Fibroblast of peridontal ligament (primary cell): ENCODE results near the gene PDE4DIP.
"Not testable (repeated sequence)": the region's sequence is repeated elsewhere in the genome, so short reads cannot be mapped to it uniquely, and the experiment has no call there.

Source experiments
- DNase-seq: peaks from one replicate; pipeline ENCODE4 v3.0.0-alpha.2; 2010; ENCODE audit errors: extremely low read depth

PDE4DIP gene

DNA sequence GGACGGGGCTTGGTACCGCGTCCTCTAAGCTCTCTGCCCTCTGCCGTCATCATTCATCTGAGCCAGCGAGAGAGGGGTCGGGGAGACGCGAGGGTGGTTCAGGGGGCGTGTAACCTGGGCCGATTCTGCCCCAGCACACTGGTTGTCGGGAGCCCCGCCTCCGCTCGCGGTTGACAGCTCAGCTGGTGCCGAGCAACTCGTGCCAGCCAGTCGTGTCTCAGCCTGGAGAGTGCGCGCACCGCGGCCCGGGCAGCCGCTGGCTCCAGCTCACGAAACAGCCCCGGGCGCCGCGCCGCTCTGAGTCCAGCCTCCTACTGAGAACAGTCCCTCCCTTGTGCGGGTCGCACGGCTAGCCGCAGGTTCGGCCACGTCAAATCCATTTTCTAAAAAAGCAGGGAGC is at the start of gene PDE4DIP:
TSS of gene PDE4DIP (plus strand) at position 209 of the 400 bp plus-strand sequence. CDS start 347 bp downstream, outside the sequence.
- DNase-seq = not testable (repeated sequence)

- DNase-seq = not testable (repeated sequence)
These were observed 35.8 kb upstream of the PDE4DIP start for GRCh38 chr1:148808268-148808928.

DNA sequence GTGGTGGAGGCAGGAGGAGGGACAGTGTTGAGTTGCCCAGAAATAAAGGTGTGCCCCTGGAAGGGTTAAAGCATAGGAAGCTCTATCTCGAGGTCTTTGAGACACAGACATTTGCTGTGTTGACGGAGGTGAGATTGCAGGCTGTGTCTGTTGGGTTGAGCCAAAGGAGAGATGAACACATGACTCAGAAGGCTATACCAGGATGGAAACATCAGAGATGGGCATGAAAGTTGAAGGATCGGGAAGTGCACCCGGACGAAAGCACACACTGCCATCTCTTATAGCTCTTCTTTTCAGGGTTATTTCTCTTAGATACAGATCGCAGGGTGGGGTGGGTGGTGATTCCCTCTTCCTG is 35.3 kb upstream of the PDE4DIP start:
- not testable (repeated sequence) for DNase-seq

DNA sequence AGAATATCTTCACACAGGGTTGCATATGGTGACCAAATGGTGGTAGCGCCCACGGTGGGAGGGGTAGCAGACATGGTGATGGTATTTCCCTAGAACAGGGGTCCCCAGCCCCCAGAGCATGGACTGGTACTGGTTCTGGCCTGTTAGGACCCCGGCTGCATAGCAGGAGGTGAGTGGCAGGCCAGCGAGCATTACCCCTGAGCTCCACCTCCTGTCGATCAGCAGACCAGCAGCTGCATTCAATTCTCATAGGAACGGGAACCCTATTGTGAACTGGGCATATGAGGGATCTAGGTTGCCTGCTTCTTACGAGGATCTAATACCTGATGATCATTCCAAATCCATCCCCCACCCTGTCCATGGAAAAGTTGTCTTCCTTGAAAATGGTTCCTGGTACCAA is 22.0 kb upstream of the PDE4DIP start:
- not testable (repeated sequence) for DNase-seq

- not testable (repeated sequence) for DNase-seq
These were observed 20.4 kb upstream of the PDE4DIP start for GRCh38 chr1:148823822-148824221.

- not testable (repeated sequence) for DNase-seq
These were observed 19.2 kb upstream of the PDE4DIP start for GRCh38 chr1:148825029-148825428.

DNA sequence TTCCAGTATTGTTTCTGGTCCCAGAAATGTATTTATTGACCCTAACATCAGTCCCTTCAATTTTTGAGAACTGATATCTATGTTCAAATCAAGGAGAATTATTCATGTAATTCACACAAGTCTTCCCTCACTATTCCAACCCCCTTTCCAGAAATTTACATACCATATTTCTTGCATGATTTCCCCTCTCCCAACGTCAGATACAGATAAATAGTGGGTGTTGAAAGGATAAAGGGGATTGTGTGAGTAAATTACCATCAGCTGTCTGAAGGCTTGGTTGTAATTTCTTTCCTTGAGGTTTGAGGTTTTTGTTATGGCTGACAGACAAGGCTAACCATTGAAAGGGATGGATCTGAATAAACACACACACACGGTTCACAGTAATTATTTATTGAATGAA is 15.7 kb upstream of the PDE4DIP start:
- not testable (repeated sequence) for DNase-seq

DNA sequence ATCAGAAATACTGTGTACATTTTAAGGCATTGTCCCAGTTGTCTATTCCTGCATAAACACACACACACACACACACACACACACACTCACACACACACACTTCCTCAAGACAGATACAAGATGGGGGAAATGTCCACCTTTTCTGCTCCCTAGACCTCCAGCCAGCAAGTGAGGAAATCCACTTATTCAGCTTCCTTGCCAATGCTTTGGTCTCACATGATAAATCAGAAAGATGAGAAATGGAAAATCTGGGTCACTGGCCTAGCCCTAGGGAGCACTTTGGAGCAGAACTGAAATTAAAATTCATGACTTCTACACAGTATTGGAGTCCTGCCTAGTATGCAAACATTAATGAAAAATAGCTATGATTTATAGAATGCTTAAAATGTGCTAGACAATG is 15.3 kb upstream of the PDE4DIP start:
- not testable (repeated sequence) for DNase-seq

DNA sequence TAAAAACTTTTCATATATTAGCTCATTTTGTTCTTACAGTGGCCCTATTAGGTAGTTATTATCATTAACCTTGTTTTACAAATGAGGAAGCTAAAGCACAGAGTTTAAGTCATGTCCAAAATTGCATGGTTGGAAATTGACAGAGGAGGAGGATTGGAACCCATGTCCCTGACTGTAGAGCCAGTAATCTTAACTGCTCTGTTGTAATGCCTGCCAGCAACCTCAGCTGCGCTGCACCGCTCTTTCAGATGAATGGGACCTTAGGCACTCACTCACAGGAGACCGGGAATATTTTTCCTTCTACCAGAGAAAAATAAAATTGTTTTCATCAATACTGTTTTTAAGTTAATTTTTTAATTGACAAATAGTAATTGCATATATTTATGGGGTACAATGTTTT is 14.9 kb upstream of the PDE4DIP start:
- not testable (repeated sequence) for DNase-seq

DNA sequence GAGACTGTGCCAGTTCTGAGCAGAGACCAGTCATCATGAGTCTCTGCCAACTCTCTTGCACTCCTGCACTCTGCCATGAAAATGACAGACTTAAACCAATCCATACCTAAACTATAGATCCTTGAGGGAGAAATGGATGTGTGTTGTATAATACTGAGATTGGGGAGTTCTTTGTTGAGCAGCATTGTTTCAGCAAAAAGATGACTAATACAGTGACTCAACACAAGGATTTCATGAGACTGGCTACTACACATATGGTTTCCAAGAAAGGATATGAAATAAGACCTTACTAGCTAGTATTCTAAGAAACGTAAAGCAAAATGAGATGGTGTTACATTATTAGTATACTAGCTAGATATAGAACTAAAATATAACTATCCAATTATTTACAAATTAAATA is 3.0 kb upstream of the PDE4DIP start:
- DNase-seq = not testable (repeated sequence)

DNA sequence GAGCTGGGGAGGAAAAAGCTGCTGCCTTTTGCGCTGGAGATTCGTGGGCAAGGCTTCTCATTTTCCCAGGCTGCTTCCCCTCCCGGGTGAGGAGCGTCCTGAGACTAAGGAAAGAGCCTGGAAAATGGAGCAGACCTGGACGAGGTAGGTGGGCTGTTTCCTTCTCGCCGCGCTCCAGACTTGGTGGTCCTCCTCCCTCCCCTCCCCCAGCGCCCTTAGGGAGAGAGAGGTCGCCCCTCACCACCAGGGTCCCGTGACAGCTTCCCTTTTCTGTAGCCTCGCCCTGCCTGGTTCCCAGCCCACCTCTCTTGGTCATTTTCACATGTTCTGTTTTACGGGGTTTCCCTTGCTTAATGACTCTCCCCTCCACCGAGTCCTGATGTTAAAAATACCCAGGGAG is 423 bp downstream of the PDE4DIP start:
- DNase-seq = not testable (repeated sequence)

DNA sequence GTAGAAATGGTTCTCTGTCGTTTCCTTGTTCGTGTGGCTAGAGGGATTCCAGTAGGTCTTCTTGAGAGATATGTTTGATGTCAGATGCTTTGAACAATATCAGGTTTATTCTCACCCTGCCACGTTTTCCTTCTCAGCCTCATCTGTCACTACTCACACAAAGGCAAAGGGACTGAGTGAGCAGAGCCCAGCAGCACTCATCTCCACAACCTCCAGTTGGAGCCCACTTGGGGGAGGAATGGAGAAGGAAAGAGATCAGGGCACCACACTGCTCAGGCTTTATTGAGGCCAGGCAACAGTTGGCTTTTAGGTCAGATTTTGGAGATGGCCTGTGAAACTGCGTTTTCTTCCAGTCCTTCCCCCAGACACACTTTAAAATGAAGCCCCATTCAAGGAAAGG is 840 bp downstream of the PDE4DIP start:
- not testable (repeated sequence) for DNase-seq

DNA sequence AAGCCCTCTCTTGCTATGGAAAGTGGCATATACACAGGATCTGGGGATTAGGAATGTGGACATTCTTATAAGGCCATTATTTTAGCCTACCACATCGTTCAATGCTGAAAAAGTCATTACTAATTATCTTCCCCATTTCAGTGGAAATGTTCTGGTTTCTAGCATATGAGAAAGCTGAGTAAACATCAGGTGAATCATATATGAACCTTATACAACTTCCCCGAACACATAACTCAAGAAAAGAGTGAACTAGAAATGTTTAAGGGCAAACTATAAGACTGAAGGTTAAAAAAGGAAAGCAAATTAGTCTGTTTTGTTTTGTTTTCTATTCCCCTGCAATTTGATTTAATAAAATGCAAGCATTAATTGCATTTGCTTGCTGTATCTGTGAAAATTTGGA is 6.1 kb downstream of the PDE4DIP start:
- not testable (repeated sequence) for DNase-seq

DNA sequence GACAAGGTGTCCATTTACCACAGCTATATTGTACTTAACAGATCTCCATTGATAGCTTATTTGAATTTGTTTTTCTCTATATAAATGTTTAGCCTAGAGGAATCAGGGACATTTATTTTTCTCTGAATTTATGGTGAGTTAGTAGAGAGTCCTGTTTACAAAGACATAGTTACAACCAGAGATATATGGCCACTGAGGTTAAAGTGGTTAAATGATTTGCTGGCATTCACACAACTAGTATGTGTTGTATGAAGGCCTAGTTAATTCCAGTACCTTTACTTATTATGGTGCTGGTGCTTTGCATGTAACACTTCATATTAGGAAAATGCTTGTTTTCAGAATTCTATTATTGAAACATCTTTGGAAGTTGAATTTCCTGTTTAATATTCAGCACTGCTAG is 6.6 kb downstream of the PDE4DIP start:
- not testable (repeated sequence) for DNase-seq

DNA sequence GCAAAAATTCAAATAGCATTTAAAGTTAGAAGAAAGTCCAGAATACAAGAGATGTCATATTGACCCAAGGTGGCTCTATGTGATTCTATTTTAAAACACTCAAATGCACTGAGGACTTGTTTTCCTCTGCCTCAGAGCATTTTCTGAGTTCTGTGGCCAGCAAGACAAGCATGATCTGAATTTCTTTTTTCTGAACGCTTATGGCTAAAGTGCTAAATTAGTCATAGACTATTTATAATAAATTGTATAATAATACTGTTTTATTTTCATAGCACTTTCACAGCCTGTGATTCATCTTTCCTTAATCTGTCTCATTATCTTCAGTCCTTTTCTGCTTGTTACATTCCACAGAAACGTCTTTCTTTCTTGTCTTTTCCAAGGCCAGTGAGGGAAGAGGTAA is 7.5 kb downstream of the PDE4DIP start:
- DNase-seq = not testable (repeated sequence)

DNA sequence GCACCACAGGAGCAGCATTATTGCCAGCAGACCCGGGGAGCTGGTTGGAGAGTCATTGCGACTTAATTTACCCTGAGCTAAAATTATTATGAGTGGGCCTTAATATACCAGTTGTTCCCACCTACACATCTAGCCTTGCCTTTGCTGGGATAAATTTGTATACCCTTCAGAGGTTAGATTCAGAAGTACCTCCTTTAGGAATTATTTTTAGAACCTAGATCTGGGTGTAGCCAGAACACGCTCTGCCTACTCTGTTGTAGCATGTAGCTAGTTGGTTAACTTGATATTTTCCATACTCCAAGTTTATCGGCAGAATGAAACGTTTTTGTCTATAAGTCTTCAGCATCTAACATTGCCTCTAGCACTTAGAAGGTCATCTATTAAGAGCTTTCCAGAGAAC is 9.1 kb downstream of the PDE4DIP start:
- DNase-seq = not testable (repeated sequence)

DNA sequence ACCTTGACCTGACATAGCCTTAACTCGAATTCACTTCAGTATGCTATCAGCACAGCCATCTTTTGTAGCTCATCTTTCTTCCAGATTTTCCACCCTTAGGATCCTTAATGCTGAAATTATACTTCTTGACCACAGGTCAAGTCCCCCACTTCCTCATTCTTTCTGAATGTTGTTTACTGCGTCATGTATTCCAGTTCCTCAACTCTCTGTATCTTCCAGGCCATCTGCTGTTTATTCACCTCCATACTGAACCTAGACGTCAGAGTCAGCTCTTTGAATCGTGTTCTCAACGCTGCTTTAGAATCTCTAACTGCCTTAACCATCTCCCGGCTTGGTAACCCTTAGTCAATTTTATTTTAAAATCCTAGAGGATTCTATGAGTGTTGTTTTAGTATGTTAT is 9.8 kb downstream of the PDE4DIP start:
- DNase-seq = not testable (repeated sequence)

GRCh38 chr1:148855367-148855766 is 11.1 kb downstream of the PDE4DIP start:
- DNase-seq = not testable (repeated sequence)

DNA sequence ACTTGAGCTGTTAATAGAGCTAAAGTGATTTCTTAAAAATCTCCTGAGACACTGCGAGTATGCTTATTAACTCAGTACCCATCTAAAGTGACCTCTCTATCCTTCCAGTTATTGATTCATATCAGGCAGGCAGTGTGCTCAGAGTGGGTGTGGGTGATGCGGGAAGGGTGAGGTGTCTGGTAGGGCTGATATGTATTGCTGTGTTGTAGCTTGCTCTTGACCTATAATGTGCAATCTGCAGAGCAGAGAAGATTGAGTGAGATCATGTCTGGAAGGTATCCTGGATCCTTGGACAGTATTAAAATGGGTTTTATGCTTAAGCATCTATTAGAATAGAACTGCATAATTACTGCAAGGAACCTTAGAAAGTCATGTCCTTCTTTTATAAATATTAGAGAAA is 15.8 kb downstream of the PDE4DIP start:
- not testable (repeated sequence) for DNase-seq

GRCh38 chr1:148860579-148861259 is 16.5 kb downstream of the PDE4DIP start:
- DNase-seq = not testable (repeated sequence)

- not testable (repeated sequence) for DNase-seq
These were observed 18.4 kb downstream of the PDE4DIP start for GRCh38 chr1:148862590-148862989.

DNA sequence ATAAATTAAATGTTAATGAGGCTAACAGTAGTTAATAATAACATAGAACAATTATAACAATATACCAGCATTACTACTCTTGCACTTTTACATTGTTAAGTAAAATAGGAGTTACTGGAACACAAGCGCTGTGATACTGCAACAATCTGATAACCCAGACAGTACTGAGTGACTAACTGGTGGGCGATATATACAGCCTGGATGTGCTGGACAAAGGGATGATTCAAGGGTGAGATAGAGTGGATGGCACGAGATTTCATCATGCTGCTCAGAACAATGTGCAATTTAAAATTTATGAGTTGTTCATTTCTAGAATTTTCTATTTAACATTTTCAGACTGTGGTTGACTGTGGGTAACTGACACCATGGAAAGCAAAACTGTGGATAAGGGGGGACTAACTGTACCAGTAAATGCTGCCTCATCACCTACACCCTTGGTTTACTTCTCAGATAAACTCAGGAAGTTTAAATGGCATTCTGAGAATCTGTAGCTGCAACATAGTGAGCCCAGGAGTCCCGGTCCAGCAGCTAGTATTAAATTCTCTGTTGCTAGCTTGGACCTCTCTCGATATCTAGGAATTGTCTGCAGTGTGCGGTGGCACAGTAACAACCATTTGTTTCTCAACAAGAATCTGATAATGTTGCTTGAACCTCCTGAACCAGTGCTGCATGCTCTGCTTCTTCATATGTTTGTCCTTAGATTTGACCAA is 24.9 kb downstream of the PDE4DIP start:
- not testable (repeated sequence) for DNase-seq

DNA sequence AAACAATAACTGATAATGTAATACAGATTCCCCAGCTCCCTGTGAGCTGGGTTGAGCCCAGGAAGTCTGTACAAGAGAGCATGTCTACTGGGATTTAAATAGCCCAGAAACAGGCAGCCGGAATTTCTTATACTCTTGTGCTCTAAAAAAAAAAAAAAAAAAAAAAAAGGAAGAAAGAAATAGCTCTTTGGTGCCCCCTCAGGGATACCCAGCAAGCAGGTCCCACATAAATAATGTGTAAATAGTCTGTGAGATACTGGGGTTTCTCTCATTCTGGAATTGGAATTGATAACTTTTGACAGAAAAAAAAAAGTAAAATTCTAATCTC is 25.4 kb downstream of the PDE4DIP start:
- DNase-seq = not testable (repeated sequence)
